A549 treated with AZD9567 at 1 μM for 4 hours (cell line): ENCODE measurements around the gene CATSPERD. TPM values are rescaled to one million over a fixed set of nuclear protein-coding genes. Genes with fewer than 3 reads are reported as not detected.

Experiments used
- total RNA-seq: library from RNA; stranded (reverse); fragments of 200-300 nt; extraction: Qiagen RNA extraction; gene quantifications from 5 replicates; pipeline ENCODE4 v1.2.3, GENCODE V29; 2022; ENCODE audit not compliant: insufficient read depth

The CATSPERD gene
- total RNA-seq, result not detected in 5 replicates

GRCh38 chr19:5719961-5720790 is at the start of gene CATSPERD, which contains the start of gene LONP1:
Gene CATSPERD (plus strand): TSS chr19:5720637. CDS start chr19:5720738, 101 bp downstream.
Gene LONP1 (minus strand): TSS chr19:5720146. CDS start chr19:5720132, 14 bp downstream.

GRCh38 chr19:5680437-5681368 is 39.7 kb upstream of the CATSPERD start, which contains the start of the genes HSD11B1L and MICOS13:
Gene HSD11B1L (plus strand): TSS chr19:5681027. CDS start chr19:5684833, 3,806 bp downstream.
Gene MICOS13 (minus strand): TSS chr19:5680516. CDS start chr19:5680486, 30 bp downstream.

GRCh38 chr19:5690125-5690954 is 30.1 kb upstream of the CATSPERD start, which contains the start of gene RPL36:
Gene RPL36 (plus strand): TSS chr19:5690295. CDS start chr19:5690508, 213 bp downstream.

GRCh38 chr19:5784581-5785147 is 64.2 kb downstream of the CATSPERD start, which contains the start of gene PRR22:
Gene PRR22 (minus strand): TSS chr19:5784746. CDS start chr19:5784660, 86 bp downstream.

GRCh38 chr19:5790559-5791520 is 70.4 kb downstream of the CATSPERD start, which contains the start of gene DUS3L:
Gene DUS3L (minus strand): TSS chr19:5791163. CDS start chr19:5791141, 22 bp downstream.

GRCh38 chr19:5804516-5805461 is 84.4 kb downstream of the CATSPERD start, which contains the start of gene NRTN:
Gene NRTN (plus strand): TSS chr19:5805067. CDS start chr19:5824166, 19,099 bp downstream.

Other genes with a start within 250 kb of the CATSPERD start
- 2.1 to 3.5 TPM (median 2.6 TPM) in 5 replicates for gene TINCR, start 152.7 kb upstream of the CATSPERD start, total RNA-seq
- gene SAFB2, start 97.9 kb upstream of the CATSPERD start, total RNA-seq, result 26.0 to 44.1 TPM (median 36.0 TPM) in 5 replicates
- 47.5 to 53.0 TPM (median 50.0 TPM) in 5 replicates for gene SAFB, start 97.6 kb upstream of the CATSPERD start, total RNA-seq
- gene MICOS13, start 40.1 kb upstream of the CATSPERD start, total RNA-seq, result 42.8 to 72.7 TPM (median 69.3 TPM) in 5 replicates
- gene HSD11B1L, start 39.6 kb upstream of the CATSPERD start, total RNA-seq, result 1.7 to 6.2 TPM (median 5.4 TPM) in 5 replicates
- 696 to 858 TPM (median 802 TPM) in 5 replicates for gene RPL36, start 30.3 kb upstream of the CATSPERD start, total RNA-seq
- gene LONP1, start 491 bp upstream of the CATSPERD start, total RNA-seq, result 46.9 to 66.8 TPM (median 60.7 TPM) in 5 replicates
- gene PRR22, start 64.1 kb downstream of the CATSPERD start, total RNA-seq, result 2.8 to 3.1 TPM (median 2.8 TPM) in 4 of 5 replicates, not detected in the other
- gene DUS3L, start 70.5 kb downstream of the CATSPERD start, total RNA-seq, result 21.5 to 33.3 TPM (median 30.4 TPM) in 5 replicates
- 0.71 to 1.2 TPM (median 0.86 TPM) in 4 of 5 replicates, not detected in the other for gene NRTN, start 84.4 kb downstream of the CATSPERD start, total RNA-seq
- not detected in 5 replicates for gene FUT6, start 119.1 kb downstream of the CATSPERD start, total RNA-seq
- gene FUT3, start 130.8 kb downstream of the CATSPERD start, total RNA-seq, result 0.06 TPM in 1 of 5 replicates, not detected in the others
- gene FUT5, start 149.9 kb downstream of the CATSPERD start, total RNA-seq, result not detected in 5 replicates
- 208 to 299 TPM (median 293 TPM) in 5 replicates for gene NDUFA11, start 183.2 kb downstream of the CATSPERD start, total RNA-seq
- 0.48 to 0.86 TPM (median 0.71 TPM) in 4 of 5 replicates, not detected in the other for gene VMAC, start 184.2 kb downstream of the CATSPERD start, total RNA-seq
- 1.0 to 2.4 TPM (median 1.2 TPM) in 5 replicates for gene CAPS, start 193.6 kb downstream of the CATSPERD start, total RNA-seq